Measurements from ENCODE around the gene RBM12. TPM values are rescaled to one million over a fixed set of nuclear protein-coding genes. Genes with fewer than 3 reads are reported as not detected.

RBM12 gene
- total and polyA plus RNA-seq, 4 donors, result 3.4 to 20.0 (median 15.8) TPM

- TF ChIP-seq REST (IDR thresholded peaks at IDR 0.05) (no peak), MAX (IDR thresholded peaks at IDR 0.05) (no peak)
Observed at GRCh38 chr20:35653430-35653734, 11.3 kb downstream of the RBM12 start (continued).

GRCh38 chr20:35652641-35653429 lies 11.9 kb downstream of the RBM12 start:
- peaks cover 0 to 11% (median 4%) of the 10 kb centered on the region in 4 donors for H3K4me1 ChIP-seq (ENCODE audit: control insufficient read depth in 4 of 4, insufficient read depth in 4 of 4, low read length in 3 of 4)
- H3K9ac ChIP-seq (ENCODE audit: low read depth in 1 of 2, low read length in 2 of 2), result no peak overlapping the region
- no peaks in the 10 kb centered on the region for H3K9me3 ChIP-seq (ENCODE audit: control insufficient read depth in 4 of 4, low read length in 3 of 4)
- H3K27me3 ChIP-seq (ENCODE audit: control insufficient read depth in 4 of 4, insufficient read depth in 4 of 4, low read length in 3 of 4), result no peaks in the 10 kb centered on the region
- no peak overlapping the region for H3K27ac ChIP-seq (ENCODE audit: low read depth in 1 of 2, low read length in 2 of 2)
- TF ChIP-seq EGR1 (IDR thresholded peaks at IDR 0.05; ENCODE audit: low read depth in 2 of 2) (no peak), REST (IDR thresholded peaks at IDR 0.05) (no peak), RAD21 (IDR thresholded peaks at IDR 0.05) (no peak), GABPA (IDR thresholded peaks at IDR 0.05 in 1 of 2, conservative IDR thresholded peaks at IDR 0.05 in 1 of 2) (no peak)
- peaks cover 1 to 23% (median 20%) of the 10 kb centered on the region in 4 donors for H3K36me3 ChIP-seq (ENCODE audit: control insufficient read depth in 4 of 4, insufficient read depth in 3 of 4, low read depth in 1 of 4, low read length in 3 of 4)
- H3K4me3 ChIP-seq (ENCODE audit: low read depth in 1 of 3, low read length in 3 of 3), result no peak overlapping the region
- WGBS, result 98% methylated on average over 13 of the region's 13 CpGs
- DNase-seq (ENCODE audit: low spot score), result no peak

GRCh38 chr20:35651958-35652357 lies 12.7 kb downstream of the RBM12 start:
- DNase-seq (ENCODE audit: low spot score), result no peak
- H3K36me3 ChIP-seq (ENCODE audit: control insufficient read depth in 4 of 4, insufficient read depth in 3 of 4, low read depth in 1 of 4, low read length in 3 of 4), result peaks cover 1 to 23% (median 19%) of the 10 kb centered on the region in 4 donors
- no peak for TF ChIP-seq SP1 (IDR thresholded peaks at IDR 0.05)
- no peak for TF ChIP-seq FOXA2 (IDR thresholded peaks at IDR 0.05)

More at GRCh38 chr20:35651958-35652357, 12.7 kb downstream of the RBM12 start:
- no peaks in the 10 kb centered on the region for H3K9me3 ChIP-seq (ENCODE audit: control insufficient read depth in 4 of 4, low read length in 3 of 4)
- H3K4me3 ChIP-seq (ENCODE audit: low read depth in 1 of 3, low read length in 3 of 3), result no peak overlapping the region
- peaks cover 0 to 6% (median 4%) of the 10 kb centered on the region in 4 donors for H3K4me1 ChIP-seq (ENCODE audit: control insufficient read depth in 4 of 4, insufficient read depth in 4 of 4, low read length in 3 of 4)
- no peaks in the 10 kb centered on the region for H3K27me3 ChIP-seq (ENCODE audit: control insufficient read depth in 4 of 4, insufficient read depth in 4 of 4, low read length in 3 of 4)
- H3K9ac ChIP-seq (ENCODE audit: low read depth in 1 of 2, low read length in 2 of 2), result no peak overlapping the region
- no peak overlapping the region for H3K27ac ChIP-seq (ENCODE audit: low read depth in 1 of 2, low read length in 2 of 2)

Data from liver (tissue), 9 donors.